MCF 10A (cell line): ENCODE measurements around the gene RORB. TPM values are rescaled to one million over a fixed set of nuclear protein-coding genes. Genes with fewer than 3 reads are reported as not detected.

ENCODE experiments used
- BruUV-seq: library from RNA; stranded (reverse); fragments of 400-500 nt; replicated peaks from 2 replicates; lab custom pipeline; 2021; lab: Mats Ljungman, UMichigan
- CTCF ChIA-PET: fragments of 300-600 bp; sonication (Branson Sonifier 250); formaldehyde crosslinking; extraction: SDS; loops from one replicate; lab custom pipeline; 2021; ENCODE audit warnings: antibody characterized with exemption, inconsistent platforms; lab: Yijun Ruan, JAX
- POLR2A ChIA-PET: fragments of 300-600, 350-650 bp; sonication (Branson Sonifier 250); formaldehyde crosslinking; extraction: SDS; loops from one replicate; lab custom pipeline; 2020; ENCODE audit warnings: antibody characterized with exemption, inconsistent platforms; lab: Yijun Ruan, JAX
- DNase-seq: peaks from one replicate; pipeline ENCODE4 v3.0.0-alpha.2; 2018; ENCODE audit not compliant: unreplicated experiment
- H3K27ac Mint-ChIP-seq: one replicate; pipeline ENCODE4 v1.8.0; 2022; ENCODE audit warnings: mild to moderate bottlenecking, low read depth, mixed read lengths; ENCODE audit not compliant: unreplicated experiment
- H3K27me3 Mint-ChIP-seq: one replicate; pipeline ENCODE4 v1.8.0; 2022; ENCODE audit warnings: mixed read lengths; ENCODE audit not compliant: insufficient read depth, unreplicated experiment
- H3K36me3 Mint-ChIP-seq: one replicate; pipeline ENCODE4 v1.8.0; 2022; ENCODE audit warnings: mild to moderate bottlenecking, moderate library complexity, mixed read lengths; ENCODE audit not compliant: insufficient read depth, unreplicated experiment
- H3K4me1 Mint-ChIP-seq: one replicate; pipeline ENCODE4 v1.8.0; 2022; ENCODE audit warnings: mixed read lengths; ENCODE audit not compliant: insufficient read depth, unreplicated experiment
- H3K4me3 Mint-ChIP-seq: one replicate; pipeline ENCODE4 v1.8.0; 2022; ENCODE audit warnings: mild to moderate bottlenecking, moderate library complexity, mixed read lengths; ENCODE audit not compliant: unreplicated experiment
- H3K9me3 Mint-ChIP-seq: one replicate; pipeline ENCODE4 v1.8.0; 2022; ENCODE audit warnings: mixed read lengths; ENCODE audit not compliant: unreplicated experiment
- intact Hi-C: fragments of 100-400 bp; cut with micrococcal nuclease; formaldehyde crosslinking; loops from 2 replicates; pipeline ENCODE4 v1.14.1; 2022
- total RNA-seq: library from RNA; stranded (reverse); gene quantifications from 2 replicates; pipeline ENCODE4 v1.2.3, GENCODE V29; 2022
- TF ChIP-seq, protein P1 (sequence below): fragments of 200-600 bp; IDR thresholded peaks from one replicate; pipeline ENCODE4 v1.8.0; 2022; ENCODE audit warnings: antibody characterized with exemption, mild to moderate bottlenecking; ENCODE audit not compliant: unreplicated experiment

The RORB gene
- total RNA-seq, 1 experiment from 2014 or later: not detected

DNA sequence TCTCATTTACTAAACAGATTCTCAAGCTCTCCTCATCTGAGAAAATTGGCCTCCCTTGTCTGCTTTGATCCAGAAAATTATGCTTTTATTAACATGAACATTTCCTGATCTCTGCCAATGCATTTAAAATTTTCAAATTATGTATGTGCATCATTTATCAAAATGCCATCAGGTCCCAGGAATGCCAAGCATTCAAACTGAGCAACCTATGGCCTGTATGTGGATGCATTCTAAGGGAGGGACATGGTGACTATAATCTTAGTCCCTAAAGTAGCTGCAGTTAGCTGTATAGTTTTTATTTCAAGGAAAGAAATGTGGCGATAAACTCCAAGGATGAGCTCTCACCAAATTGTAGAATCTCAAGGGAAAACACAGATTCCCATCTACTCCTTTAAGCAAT lies 9.7 kb upstream of the RORB start:
- intact Hi-C loops: no loop called here
- H3K9me3 Mint-ChIP-seq: no peaks in the 10 kb centered on the region

DNA sequence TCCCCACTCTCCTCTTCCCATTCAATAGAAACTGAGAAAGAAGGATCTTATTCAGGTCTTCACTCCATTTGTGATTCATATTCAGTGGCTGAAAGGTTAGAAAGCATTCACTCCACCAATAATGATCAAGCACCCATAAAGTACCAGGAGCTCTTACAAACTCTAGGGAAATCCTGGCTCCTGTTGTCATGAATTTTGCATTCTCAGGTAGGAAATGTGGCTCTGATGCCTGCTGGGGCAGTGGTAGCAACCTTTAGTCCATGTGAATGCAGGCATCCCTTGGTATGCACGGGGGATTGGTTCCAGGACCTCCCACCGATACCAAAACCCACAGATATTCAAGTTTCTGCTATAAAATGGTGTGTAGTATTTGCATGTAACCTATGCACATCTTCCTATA lies 3.6 kb upstream of the RORB start:
- no peak overlapping the region for H3K27ac Mint-ChIP-seq
- POLR2A ChIA-PET: no interaction called here
- DNase-seq: no peak

More for the DNA sequence above, 9.7 kb upstream of the RORB start:
- ChIA-PET POLR2A (interaction anchor here (0.6 kb wide), 1 partner anchor 18 kb away, joined by 3 read pairs; no protein-coding TSS in a partner anchor), CTCF (no interaction called here)
- H3K36me3 Mint-ChIP-seq: no peaks in the 10 kb centered on the region
- no peaks in the 10 kb centered on the region for H3K4me1 Mint-ChIP-seq
- no peak for DNase-seq
- BruUV-seq: no TSS peak
- H3K4me3 Mint-ChIP-seq: no peak overlapping the region
- peaks cover 51% of the 10 kb centered on the region for H3K27me3 Mint-ChIP-seq
- TF ChIP-seq, protein P1, sequence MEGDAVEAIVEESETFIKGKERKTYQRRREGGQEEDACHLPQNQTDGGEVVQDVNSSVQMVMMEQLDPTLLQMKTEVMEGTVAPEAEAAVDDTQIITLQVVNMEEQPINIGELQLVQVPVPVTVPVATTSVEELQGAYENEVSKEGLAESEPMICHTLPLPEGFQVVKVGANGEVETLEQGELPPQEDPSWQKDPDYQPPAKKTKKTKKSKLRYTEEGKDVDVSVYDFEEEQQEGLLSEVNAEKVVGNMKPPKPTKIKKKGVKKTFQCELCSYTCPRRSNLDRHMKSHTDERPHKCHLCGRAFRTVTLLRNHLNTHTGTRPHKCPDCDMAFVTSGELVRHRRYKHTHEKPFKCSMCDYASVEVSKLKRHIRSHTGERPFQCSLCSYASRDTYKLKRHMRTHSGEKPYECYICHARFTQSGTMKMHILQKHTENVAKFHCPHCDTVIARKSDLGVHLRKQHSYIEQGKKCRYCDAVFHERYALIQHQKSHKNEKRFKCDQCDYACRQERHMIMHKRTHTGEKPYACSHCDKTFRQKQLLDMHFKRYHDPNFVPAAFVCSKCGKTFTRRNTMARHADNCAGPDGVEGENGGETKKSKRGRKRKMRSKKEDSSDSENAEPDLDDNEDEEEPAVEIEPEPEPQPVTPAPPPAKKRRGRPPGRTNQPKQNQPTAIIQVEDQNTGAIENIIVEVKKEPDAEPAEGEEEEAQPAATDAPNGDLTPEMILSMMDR: no peak
- no peak overlapping the region for H3K27ac Mint-ChIP-seq

DNA sequence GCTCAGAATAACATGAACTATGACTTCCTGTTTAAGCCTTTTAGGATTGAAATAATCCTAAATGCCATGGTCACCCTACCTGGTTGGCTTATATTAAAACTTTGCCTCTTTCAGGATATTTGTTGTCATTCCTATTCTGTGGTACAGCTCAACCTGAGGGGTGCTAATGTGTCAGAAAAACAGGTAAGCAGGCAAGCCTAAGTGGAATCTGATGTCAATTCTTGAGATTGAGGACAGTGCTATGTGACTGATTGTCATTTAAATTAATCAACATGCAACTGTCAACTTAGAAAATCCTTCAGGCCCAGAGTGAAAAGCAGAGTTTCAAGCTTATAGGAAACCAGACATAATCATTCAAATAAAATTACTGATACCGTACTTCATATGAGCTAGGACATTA lies 2.6 kb upstream of the RORB start:
- DNase-seq: no peak
- H3K27ac Mint-ChIP-seq: no peak overlapping the region
- no peaks in the 10 kb centered on the region for H3K36me3 Mint-ChIP-seq
- H3K9me3 Mint-ChIP-seq: no peaks in the 10 kb centered on the region
- BruUV-seq: no TSS peak
- ChIA-PET CTCF (interaction anchor here (0.6 to 0.7 kb wide), 2 partner anchors 583 to 769 kb away, joined by 3 to 4 read pairs; no protein-coding TSS in a partner anchor), POLR2A (no interaction called here)
- intact Hi-C loops: no loop called here
- no peak overlapping the region for H3K4me3 Mint-ChIP-seq
- TF ChIP-seq, protein P1: no peak
- peaks cover 63% of the 10 kb centered on the region for H3K27me3 Mint-ChIP-seq
- peaks cover 11% of the 10 kb centered on the region for H3K4me1 Mint-ChIP-seq

More for the DNA sequence above, 3.6 kb upstream of the RORB start:
- TF ChIP-seq, protein P1: no peak
- H3K9me3 Mint-ChIP-seq: no peaks in the 10 kb centered on the region
- peaks cover 11% of the 10 kb centered on the region for H3K4me1 Mint-ChIP-seq
- intact Hi-C loops: no loop called here
- CTCF ChIA-PET: no interaction called here
- no peak overlapping the region for H3K4me3 Mint-ChIP-seq
- H3K36me3 Mint-ChIP-seq: no peaks in the 10 kb centered on the region
- BruUV-seq: no TSS peak
- peaks cover 59% of the 10 kb centered on the region for H3K27me3 Mint-ChIP-seq

DNA sequence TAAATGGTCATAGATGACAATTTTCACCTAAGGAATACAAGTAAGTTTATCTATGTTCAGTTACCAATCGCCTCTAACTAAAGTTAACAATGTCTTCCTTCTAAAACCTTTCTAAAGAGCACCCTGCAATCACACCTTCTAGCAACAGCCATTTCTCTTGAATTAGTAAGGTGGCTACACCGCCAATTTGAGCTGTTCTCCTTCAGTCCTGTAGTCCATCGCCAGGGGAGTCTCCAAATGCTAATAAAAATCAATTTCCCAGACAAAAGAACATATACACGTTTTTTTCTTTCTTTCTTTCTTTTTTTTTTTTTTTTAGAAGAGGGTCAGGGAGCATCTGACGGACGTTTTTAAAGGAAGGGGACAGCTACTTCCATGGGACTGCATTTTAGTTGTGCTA lies 729 bp upstream of the RORB start:
- H3K4me1 Mint-ChIP-seq: peaks cover 11% of the 10 kb centered on the region
- no peak overlapping the region for H3K4me3 Mint-ChIP-seq
- no peak for DNase-seq
- no peaks in the 10 kb centered on the region for H3K9me3 Mint-ChIP-seq
- TF ChIP-seq, protein P1: no peak
- intact Hi-C loops: no loop called here
- H3K27me3 Mint-ChIP-seq: peaks cover 58% of the 10 kb centered on the region
- no peak overlapping the region for H3K27ac Mint-ChIP-seq
- no TSS peak for BruUV-seq
- ChIA-PET POLR2A (no interaction called here), CTCF (interaction anchor here (0.7 kb wide), 2 partner anchors 13 to 792 kb away, joined by 3 read pairs; no protein-coding TSS in a partner anchor)
- H3K36me3 Mint-ChIP-seq: no peaks in the 10 kb centered on the region
